Spleen (tissue), 7 donors: ENCODE results near the gene TRIM32.

Source experiments
- POLR2A ChIP-seq, 3 donors: fragments of 450-650 bp; IDR thresholded peaks; one replicate each; pipeline ENCODE4 v1.5.1; 2017; ENCODE audit warnings: antibody characterized with exemption in 3 of 3, mild to moderate bottlenecking in 1 of 3
- POLR2AphosphoS5 ChIP-seq, 3 donors: sonication (generic); formaldehyde crosslinking; IDR thresholded peaks; one replicate each; pipeline ENCODE4 v1.5.1; 2017; ENCODE audit warnings: antibody characterized with exemption in 3 of 3
- TF ChIP-seq, protein P1 (sequence below), 11 experiments: fragments of 200-600 bp in 7 of 11; fragments of 450-650 bp in 4 of 11; sonication (generic) in 4 of 11; IDR thresholded peaks in 8 of 11; conservative IDR thresholded peaks in 3 of 11; 1 replicate in 7 of 11; 2 replicates in 4 of 11; pipeline versions ENCODE4 v1.4.0 to v1.8.0; 2016 to 2021; ENCODE audit warnings: antibody characterized with exemption in 11 of 11, inconsistent platforms in 4 of 11, mild to moderate bottlenecking in 1 of 11
- donor health status: DM: no; HTN: no; CAD: no; lungs with moderate emphysema.
- donor health status: DM: no; HTN: no; CAD: no.
- donor health status: DM: no; HTN: no; CAD: no.

GRCh38 chr9:116697887-116698286 is 10.8 kb downstream of the TRIM32 start:
- no peak for TF ChIP-seq POLR2A (IDR thresholded peaks at IDR 0.05)
- TF ChIP-seq, protein P1, sequence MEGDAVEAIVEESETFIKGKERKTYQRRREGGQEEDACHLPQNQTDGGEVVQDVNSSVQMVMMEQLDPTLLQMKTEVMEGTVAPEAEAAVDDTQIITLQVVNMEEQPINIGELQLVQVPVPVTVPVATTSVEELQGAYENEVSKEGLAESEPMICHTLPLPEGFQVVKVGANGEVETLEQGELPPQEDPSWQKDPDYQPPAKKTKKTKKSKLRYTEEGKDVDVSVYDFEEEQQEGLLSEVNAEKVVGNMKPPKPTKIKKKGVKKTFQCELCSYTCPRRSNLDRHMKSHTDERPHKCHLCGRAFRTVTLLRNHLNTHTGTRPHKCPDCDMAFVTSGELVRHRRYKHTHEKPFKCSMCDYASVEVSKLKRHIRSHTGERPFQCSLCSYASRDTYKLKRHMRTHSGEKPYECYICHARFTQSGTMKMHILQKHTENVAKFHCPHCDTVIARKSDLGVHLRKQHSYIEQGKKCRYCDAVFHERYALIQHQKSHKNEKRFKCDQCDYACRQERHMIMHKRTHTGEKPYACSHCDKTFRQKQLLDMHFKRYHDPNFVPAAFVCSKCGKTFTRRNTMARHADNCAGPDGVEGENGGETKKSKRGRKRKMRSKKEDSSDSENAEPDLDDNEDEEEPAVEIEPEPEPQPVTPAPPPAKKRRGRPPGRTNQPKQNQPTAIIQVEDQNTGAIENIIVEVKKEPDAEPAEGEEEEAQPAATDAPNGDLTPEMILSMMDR (IDR thresholded peaks at IDR 0.05 in 8 of 11, conservative IDR thresholded peaks at IDR 0.05 in 3 of 11) = no peak
- TF ChIP-seq POLR2AphosphoS5 (IDR thresholded peaks at IDR 0.05) = peak in 1 of 3 donors; percentile 19
